IPS-20b (cell line): ENCODE measurements around the gene PTGS2.
"Not testable (repeated sequence)": the region's sequence is repeated elsewhere in the genome, so short reads cannot be mapped to it uniquely, and the experiment has no call there.

Experiments used
- H3K27ac ChIP-seq: one replicate; pipeline ENCODE4 v1.5.1; 2013; ENCODE audit warnings: low read length
- H3K27me3 ChIP-seq: 2 replicates; pipeline ENCODE4 v1.6.1; 2013; ENCODE audit warnings: mild to moderate bottlenecking, low read length, inconsistent platforms; ENCODE audit not compliant: insufficient read depth
- H3K36me3 ChIP-seq: 2 replicates; pipeline ENCODE4 v1.6.1; 2013; ENCODE audit warnings: low read depth, mild to moderate bottlenecking, inconsistent platforms, low read length, moderate library complexity; ENCODE audit not compliant: insufficient read depth
- H3K4me1 ChIP-seq: 2 replicates; pipeline ENCODE4 v1.6.1; 2013; ENCODE audit warnings: mild to moderate bottlenecking, control low read depth, inconsistent platforms, low read length, moderate library complexity; ENCODE audit not compliant: insufficient read depth
- H3K4me3 ChIP-seq: 2 replicates; pipeline ENCODE4 v1.5.1; 2013; ENCODE audit warnings: mild to moderate bottlenecking, low read length, inconsistent platforms
- H3K9ac ChIP-seq: 2 replicates; pipeline ENCODE4 v1.6.1; 2013; ENCODE audit warnings: low read depth, mild to moderate bottlenecking, inconsistent platforms, low read length, moderate library complexity
- H3K9me3 ChIP-seq: 2 replicates; pipeline ENCODE4 v1.6.1; 2013; ENCODE audit warnings: mild to moderate bottlenecking, low read depth, low read length, inconsistent platforms; ENCODE audit not compliant: insufficient read depth

Gene PTGS2

GRCh38 chr1:186683652-186684410 lies 3.6 kb upstream of the PTGS2 start:
- H3K4me1 ChIP-seq, result no peaks in the 10 kb centered on the region
- peaks cover 31% of the 10 kb centered on the region for H3K27me3 ChIP-seq
- no peak overlapping the region for H3K9ac ChIP-seq
- no peaks in the 10 kb centered on the region for H3K36me3 ChIP-seq
- no peak overlapping the region for H3K27ac ChIP-seq
- H3K4me3 ChIP-seq, result no peak overlapping the region
- no peaks in the 10 kb centered on the region for H3K9me3 ChIP-seq

GRCh38 chr1:186682736-186683135 lies 2.5 kb upstream of the PTGS2 start:
- Histone ChIP-seq H3K9me3 (no peaks in the 10 kb centered on the region), H3K4me1 (no peaks in the 10 kb centered on the region), H3K9ac (no peak overlapping the region), H3K36me3 (no peaks in the 10 kb centered on the region), H3K27ac (no peak overlapping the region), H3K4me3 (no peak overlapping the region), H3K27me3 (peaks cover 35% of the 10 kb centered on the region)

- Histone ChIP-seq H3K4me1 (no peaks in the 10 kb centered on the region), H3K9ac (no peak overlapping the region), H3K9me3 (no peaks in the 10 kb centered on the region), H3K4me3 (no peak overlapping the region), H3K36me3 (no peaks in the 10 kb centered on the region), H3K27me3 (peaks cover 35% of the 10 kb centered on the region), H3K27ac (no peak overlapping the region)
These were observed 1.6 kb upstream of the PTGS2 start for GRCh38 chr1:186681801-186682200.

- peak overlapping the region; percentile 96 for H3K4me3 ChIP-seq
- no peaks in the 10 kb centered on the region for H3K36me3 ChIP-seq
- peak overlapping the region; percentile 82; the same call in 1 of the 2 replicates for H3K9ac ChIP-seq
- no peak overlapping the region for H3K27ac ChIP-seq
- H3K4me1 ChIP-seq, result no peaks in the 10 kb centered on the region
- H3K27me3 ChIP-seq, result peaks cover 35% of the 10 kb centered on the region
- H3K9me3 ChIP-seq, result no peaks in the 10 kb centered on the region
These were observed 898 bp upstream of the PTGS2 start for GRCh38 chr1:186681121-186681520.

- H3K36me3 ChIP-seq, result no peaks in the 10 kb centered on the region
- H3K4me3 ChIP-seq, result peak overlapping the region; percentile 96
- H3K27ac ChIP-seq, result no peak overlapping the region
- H3K9ac ChIP-seq, result peak overlapping the region; percentile 45; the same call in 1 of the 2 replicates
- H3K27me3 ChIP-seq, result peaks cover 35% of the 10 kb centered on the region
- H3K9me3 ChIP-seq, result no peaks in the 10 kb centered on the region
- no peaks in the 10 kb centered on the region for H3K4me1 ChIP-seq
These were observed 339 bp downstream of the PTGS2 start for GRCh38 chr1:186679924-186680244.

GRCh38 chr1:186678155-186678554 lies 2.1 kb downstream of the PTGS2 start:
- no peaks in the 10 kb centered on the region for H3K36me3 ChIP-seq

GRCh38 chr1:186672596-186672995 lies 7.6 kb downstream of the PTGS2 start:
- H3K36me3 ChIP-seq, result no peaks in the 10 kb centered on the region

More at GRCh38 chr1:186678155-186678554, 2.1 kb downstream of the PTGS2 start:
- H3K9me3 ChIP-seq, result no peaks in the 10 kb centered on the region
- no peak overlapping the region for H3K27ac ChIP-seq
- H3K4me1 ChIP-seq, result no peaks in the 10 kb centered on the region
- H3K4me3 ChIP-seq, result no peak overlapping the region
- no peak overlapping the region for H3K9ac ChIP-seq
- peaks cover 35% of the 10 kb centered on the region for H3K27me3 ChIP-seq

GRCh38 chr1:186672131-186672530 lies 8.1 kb downstream of the PTGS2 start:
- H3K9me3 ChIP-seq, result no peaks in the 10 kb centered on the region
- no peak overlapping the region for H3K27ac ChIP-seq
- H3K27me3 ChIP-seq, result no peaks in the 10 kb centered on the region

More at GRCh38 chr1:186672596-186672995, 7.6 kb downstream of the PTGS2 start:
- Histone ChIP-seq H3K9ac (no peak overlapping the region), H3K9me3 (no peaks in the 10 kb centered on the region), H3K27ac (no peak overlapping the region), H3K4me1 (no peaks in the 10 kb centered on the region), H3K4me3 (no peak overlapping the region), H3K27me3 (no peaks in the 10 kb centered on the region)

GRCh38 chr1:186671136-186671825 lies 8.9 kb downstream of the PTGS2 start:
- no peaks in the 10 kb centered on the region for H3K4me1 ChIP-seq
- no peak overlapping the region for H3K9ac ChIP-seq
- no peaks in the 10 kb centered on the region for H3K9me3 ChIP-seq
- no peak overlapping the region for H3K27ac ChIP-seq
- no peaks in the 10 kb centered on the region for H3K36me3 ChIP-seq
- no peaks in the 10 kb centered on the region for H3K27me3 ChIP-seq
- H3K4me3 ChIP-seq, result no peak overlapping the region

More at GRCh38 chr1:186672131-186672530, 8.1 kb downstream of the PTGS2 start:
- no peak overlapping the region for H3K4me3 ChIP-seq
- H3K9ac ChIP-seq, result no peak overlapping the region
- no peaks in the 10 kb centered on the region for H3K36me3 ChIP-seq
- no peaks in the 10 kb centered on the region for H3K4me1 ChIP-seq

- H3K9ac ChIP-seq, result no peak overlapping the region
- no peak overlapping the region for H3K4me3 ChIP-seq
- no peaks in the 10 kb centered on the region for H3K9me3 ChIP-seq
- no peak overlapping the region for H3K27ac ChIP-seq
- no peaks in the 10 kb centered on the region for H3K36me3 ChIP-seq
- H3K4me1 ChIP-seq, result no peaks in the 10 kb centered on the region
- H3K27me3 ChIP-seq, result no peaks in the 10 kb centered on the region
These were observed 9.7 kb downstream of the PTGS2 start for GRCh38 chr1:186670297-186671135.

GRCh38 chr1:186669784-186670183 lies 10.4 kb downstream of the PTGS2 start:
- not testable (repeated sequence) for H3K27me3 ChIP-seq, H3K9ac ChIP-seq, H3K27ac ChIP-seq, H3K4me1 ChIP-seq, H3K36me3 ChIP-seq, H3K9me3 ChIP-seq, H3K4me3 ChIP-seq
